GM23338 (cell line): Measurements from ENCODE around the gene MYLK. TPM values are rescaled to one million over a fixed set of nuclear protein-coding genes. Genes with fewer than 3 reads are reported as not detected.

Source experiments
- ATAC-seq: fragments of 200-7000 bp; cut with Tn5 transposase; 3 replicates; pipeline ENCODE4 v1.9.1; 2020
- DNase-seq: peaks from one replicate; pipeline ENCODE4 v3.0.0-alpha.2; 2015; ENCODE audit warnings: low spot score
- H2AFZ ChIP-seq: fragments of 200-600 bp; sonication (generic); 2 replicates; pipeline ENCODE4 v1.8.0; 2016; ENCODE audit warnings: antibody characterized with exemption, mild to moderate bottlenecking, moderate library complexity
- H3F3A ChIP-seq: fragments of 200-600 bp; sonication (generic); replicated peaks from 2 replicates; pipeline ENCODE4 v1.8.0; 2017; ENCODE audit warnings: antibody characterized with exemption, mixed run types, low read depth
- H3K27ac ChIP-seq: fragments of 200-600 bp; sonication (generic); 2 replicates; pipeline ENCODE4 v1.6.1; 2016; ENCODE audit warnings: low read depth
- H3K27me3 ChIP-seq: fragments of 200-600 bp; sonication (generic); 2 replicates; pipeline ENCODE4 v1.8.0; 2016; ENCODE audit warnings: mild to moderate bottlenecking, mixed run types, moderate library complexity; ENCODE audit not compliant: insufficient read depth
- H3K36me3 ChIP-seq: fragments of 200-600 bp; sonication (generic); 2 replicates; pipeline ENCODE4 v1.8.0; 2016; ENCODE audit warnings: mild to moderate bottlenecking; ENCODE audit not compliant: insufficient read depth
- H3K4me1 ChIP-seq: fragments of 200-600 bp; sonication (generic); 2 replicates; pipeline ENCODE4 v1.8.0; 2016; ENCODE audit warnings: mild to moderate bottlenecking, moderate library complexity; ENCODE audit not compliant: insufficient read depth
- H3K4me2 ChIP-seq: fragments of 200-600 bp; sonication (generic); 2 replicates; pipeline ENCODE4 v1.7.1; 2017; ENCODE audit warnings: mixed run types
- H3K4me3 ChIP-seq: fragments of 200-600 bp; sonication (generic); 2 replicates; pipeline ENCODE4 v1.6.1; 2016; ENCODE audit warnings: mixed run types
- H3K79me2 ChIP-seq: fragments of 200-600 bp; sonication (generic); replicated peaks from 2 replicates; pipeline ENCODE4 v1.8.0; 2017; ENCODE audit warnings: mild to moderate bottlenecking; ENCODE audit not compliant: insufficient read depth
- H3K9me2 ChIP-seq: fragments of 200-600 bp; sonication (generic); 2 replicates; pipeline ENCODE4 v1.8.0; 2017; ENCODE audit not compliant: insufficient read depth
- H4K20me1 ChIP-seq: fragments of 200-600 bp; sonication (generic); replicated peaks from 2 replicates; pipeline ENCODE4 v1.8.0; 2017; ENCODE audit warnings: mild to moderate bottlenecking; ENCODE audit not compliant: insufficient read depth
- H3K27ac Mint-ChIP-seq: 2 replicates; pipeline ENCODE4 v1.8.0; 2020; ENCODE audit warnings: inconsistent platforms, mild to moderate bottlenecking, moderate library complexity, mixed read lengths
- H3K27me3 Mint-ChIP-seq: 3 replicates; pipeline ENCODE4 v1.8.0; 2022; ENCODE audit warnings: low read depth, mild to moderate bottlenecking, moderate library complexity, mixed read lengths, inconsistent platforms; ENCODE audit not compliant: insufficient read depth, poor library complexity
- H3K36me3 Mint-ChIP-seq: 3 replicates; pipeline ENCODE4 v1.8.0; 2021; ENCODE audit warnings: low read depth, mild to moderate bottlenecking, inconsistent platforms, moderate library complexity, mixed read lengths
- H3K4me1 Mint-ChIP-seq: 3 replicates; pipeline ENCODE4 v1.8.0; 2020; ENCODE audit warnings: mild to moderate bottlenecking, inconsistent platforms, mixed read lengths
- H3K4me3 Mint-ChIP-seq: 3 replicates; pipeline ENCODE4 v1.8.0; 2021; ENCODE audit warnings: moderate library complexity, mild to moderate bottlenecking, inconsistent platforms, mixed read lengths
- H3K9me3 Mint-ChIP-seq: 3 replicates; pipeline ENCODE4 v1.8.0; 2020; ENCODE audit warnings: moderate library complexity, mild to moderate bottlenecking, inconsistent platforms, mixed read lengths
- CREB1 ChIP-seq: fragments of 250-450 bp; sonication (Bioruptor Pico); IDR thresholded peaks from 2 replicates; pipeline ENCODE4 v1.5.0; 2020; ENCODE audit warnings: low read depth, mild to moderate bottlenecking, moderate library complexity
- ETS1 ChIP-seq: IDR thresholded peaks from 2 replicates; pipeline ENCODE4 v1.6.1; 2016; ENCODE audit warnings: antibody characterized with exemption
- EZH2 ChIP-seq: fragments of 200-600 bp; sonication (generic); IDR thresholded peaks from one replicate; pipeline ENCODE4 v1.8.0; 2017; ENCODE audit warnings: antibody characterized with exemption, mild to moderate bottlenecking, low read depth; ENCODE audit not compliant: unreplicated experiment
- EZH2phosphoT487 ChIP-seq: fragments of 200-600 bp; sonication (generic); IDR thresholded peaks from one replicate; pipeline ENCODE4 v1.8.1; 2018; ENCODE audit warnings: antibody characterized with exemption; ENCODE audit not compliant: unreplicated experiment
- JUNB ChIP-seq: IDR thresholded peaks from one replicate; pipeline ENCODE4 v1.6.1; 2016; ENCODE audit warnings: antibody characterized with exemption; ENCODE audit not compliant: unreplicated experiment
- NANOG ChIP-seq: IDR thresholded peaks from 2 replicates; pipeline ENCODE4 v1.6.1; 2016; ENCODE audit warnings: antibody characterized with exemption, borderline replicate concordance
- POLR2AphosphoS5 ChIP-seq: IDR thresholded peaks from 2 replicates; pipeline ENCODE4 v1.6.1; 2016; ENCODE audit warnings: antibody characterized with exemption, low read depth
- REST ChIP-seq: IDR thresholded peaks from one replicate; pipeline ENCODE4 v1.6.1; 2018; ENCODE audit warnings: antibody characterized with exemption; ENCODE audit not compliant: unreplicated experiment
- STAT1 ChIP-seq: IDR thresholded peaks from one replicate; pipeline ENCODE4 v1.6.1; 2016; ENCODE audit warnings: antibody characterized with exemption; ENCODE audit not compliant: unreplicated experiment
- ZNF114 ChIP-seq: fragments of 250-450 bp; sonication (Bioruptor Pico); IDR thresholded peaks from 2 replicates; pipeline ENCODE4 v1.5.0; 2020; ENCODE audit warnings: mild to moderate bottlenecking, moderate library complexity
- ZNF331 ChIP-seq: fragments of 250-450 bp; sonication (Bioruptor Pico); IDR thresholded peaks from 2 replicates; pipeline ENCODE4 v1.5.0; 2020; ENCODE audit warnings: low read depth, mild to moderate bottlenecking, moderate library complexity
- polyA plus RNA-seq: library from polyadenylated mRNA; unstranded; fragments of >200 nt; fragmentation: Nextera tagmentation; extraction: Ambion mirVana; gene quantifications from 2 replicates; pipeline ENCODE4 v1.2.1, GENCODE V29; 2016
- total RNA-seq: library from RNA; depleted of rRNA; stranded (reverse); fragments of >200 nt; shearing (Covaris generic); gene quantifications from 2 replicates; pipeline ENCODE4 v1.2.3, GENCODE V29; 2014
- TF ChIP-seq, protein P1 (sequence below): fragments of 250-450 bp; sonication (Bioruptor Pico); IDR thresholded peaks from 2 replicates; pipeline ENCODE4 v1.5.0; 2020; ENCODE audit warnings: mild to moderate bottlenecking, moderate library complexity
- TF ChIP-seq, protein P2 (sequence below), 2 experiments: fragments of 200-600 bp in 1 of 2; sonication (generic) in 1 of 2; conservative IDR thresholded peaks; 2 replicates each; pipeline versions ENCODE4 v1.5.1 to v1.6.1; 2016 to 2017; ENCODE audit warnings: antibody characterized with exemption in 2 of 2, low read depth in 2 of 2, mild to moderate bottlenecking in 2 of 2, moderate library complexity in 1 of 2

The MYLK gene
- total and polyA plus RNA-seq, 2 experiments from 2014 or later, result 11.5 to 17.9 TPM

DNA sequence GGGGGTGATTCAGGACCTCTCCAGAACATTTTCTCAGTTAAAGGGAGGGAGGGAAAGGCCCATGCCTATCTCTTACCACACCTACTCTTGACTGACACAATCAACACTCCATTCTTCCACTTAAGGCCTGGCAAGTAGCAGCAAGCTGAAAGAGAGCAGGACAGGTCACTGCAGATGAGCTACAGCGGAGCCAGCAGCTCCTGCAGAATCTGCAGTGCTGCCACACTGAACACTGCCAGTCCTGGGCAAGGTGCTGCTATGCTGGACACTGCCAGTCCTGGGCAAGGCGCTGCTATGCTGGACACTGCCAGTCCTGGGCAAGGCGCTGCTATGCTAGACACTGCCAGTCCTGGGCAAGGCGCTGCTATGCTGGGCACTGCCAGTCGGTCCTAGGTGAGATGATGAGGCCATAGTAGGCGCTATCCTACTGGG lies 143.7 kb downstream of the MYLK start:
- H3K4me1 ChIP-seq, result no peaks in the 10 kb centered on the region
- no peaks in the 10 kb centered on the region for H4K20me1 ChIP-seq
- no peaks in the 10 kb centered on the region for H3K27me3 ChIP-seq
- no peak overlapping the region for H3K4me2 ChIP-seq
- H3K27ac ChIP-seq, result no peak overlapping the region
- no peak overlapping the region for H2AFZ ChIP-seq
- Mint-ChIP-seq H3K36me3 (peaks cover 12% of the 10 kb centered on the region; the same call in 2 of the 3 replicates), H3K27ac (no peak overlapping the region), H3K9me3 (no peaks in the 10 kb centered on the region), H3K27me3 (peaks cover 2% of the 10 kb centered on the region), H3K4me3 (no peak overlapping the region), H3K4me1 (no peaks in the 10 kb centered on the region)
- H3K36me3 ChIP-seq, result no peaks in the 10 kb centered on the region
- no peak for TF ChIP-seq EZH2phosphoT487
- no peak for TF ChIP-seq CREB1
- TF ChIP-seq ZNF114 (CRISPR knock-in tag), result no peak
- TF ChIP-seq NANOG, result no peak
- TF ChIP-seq, protein P1, sequence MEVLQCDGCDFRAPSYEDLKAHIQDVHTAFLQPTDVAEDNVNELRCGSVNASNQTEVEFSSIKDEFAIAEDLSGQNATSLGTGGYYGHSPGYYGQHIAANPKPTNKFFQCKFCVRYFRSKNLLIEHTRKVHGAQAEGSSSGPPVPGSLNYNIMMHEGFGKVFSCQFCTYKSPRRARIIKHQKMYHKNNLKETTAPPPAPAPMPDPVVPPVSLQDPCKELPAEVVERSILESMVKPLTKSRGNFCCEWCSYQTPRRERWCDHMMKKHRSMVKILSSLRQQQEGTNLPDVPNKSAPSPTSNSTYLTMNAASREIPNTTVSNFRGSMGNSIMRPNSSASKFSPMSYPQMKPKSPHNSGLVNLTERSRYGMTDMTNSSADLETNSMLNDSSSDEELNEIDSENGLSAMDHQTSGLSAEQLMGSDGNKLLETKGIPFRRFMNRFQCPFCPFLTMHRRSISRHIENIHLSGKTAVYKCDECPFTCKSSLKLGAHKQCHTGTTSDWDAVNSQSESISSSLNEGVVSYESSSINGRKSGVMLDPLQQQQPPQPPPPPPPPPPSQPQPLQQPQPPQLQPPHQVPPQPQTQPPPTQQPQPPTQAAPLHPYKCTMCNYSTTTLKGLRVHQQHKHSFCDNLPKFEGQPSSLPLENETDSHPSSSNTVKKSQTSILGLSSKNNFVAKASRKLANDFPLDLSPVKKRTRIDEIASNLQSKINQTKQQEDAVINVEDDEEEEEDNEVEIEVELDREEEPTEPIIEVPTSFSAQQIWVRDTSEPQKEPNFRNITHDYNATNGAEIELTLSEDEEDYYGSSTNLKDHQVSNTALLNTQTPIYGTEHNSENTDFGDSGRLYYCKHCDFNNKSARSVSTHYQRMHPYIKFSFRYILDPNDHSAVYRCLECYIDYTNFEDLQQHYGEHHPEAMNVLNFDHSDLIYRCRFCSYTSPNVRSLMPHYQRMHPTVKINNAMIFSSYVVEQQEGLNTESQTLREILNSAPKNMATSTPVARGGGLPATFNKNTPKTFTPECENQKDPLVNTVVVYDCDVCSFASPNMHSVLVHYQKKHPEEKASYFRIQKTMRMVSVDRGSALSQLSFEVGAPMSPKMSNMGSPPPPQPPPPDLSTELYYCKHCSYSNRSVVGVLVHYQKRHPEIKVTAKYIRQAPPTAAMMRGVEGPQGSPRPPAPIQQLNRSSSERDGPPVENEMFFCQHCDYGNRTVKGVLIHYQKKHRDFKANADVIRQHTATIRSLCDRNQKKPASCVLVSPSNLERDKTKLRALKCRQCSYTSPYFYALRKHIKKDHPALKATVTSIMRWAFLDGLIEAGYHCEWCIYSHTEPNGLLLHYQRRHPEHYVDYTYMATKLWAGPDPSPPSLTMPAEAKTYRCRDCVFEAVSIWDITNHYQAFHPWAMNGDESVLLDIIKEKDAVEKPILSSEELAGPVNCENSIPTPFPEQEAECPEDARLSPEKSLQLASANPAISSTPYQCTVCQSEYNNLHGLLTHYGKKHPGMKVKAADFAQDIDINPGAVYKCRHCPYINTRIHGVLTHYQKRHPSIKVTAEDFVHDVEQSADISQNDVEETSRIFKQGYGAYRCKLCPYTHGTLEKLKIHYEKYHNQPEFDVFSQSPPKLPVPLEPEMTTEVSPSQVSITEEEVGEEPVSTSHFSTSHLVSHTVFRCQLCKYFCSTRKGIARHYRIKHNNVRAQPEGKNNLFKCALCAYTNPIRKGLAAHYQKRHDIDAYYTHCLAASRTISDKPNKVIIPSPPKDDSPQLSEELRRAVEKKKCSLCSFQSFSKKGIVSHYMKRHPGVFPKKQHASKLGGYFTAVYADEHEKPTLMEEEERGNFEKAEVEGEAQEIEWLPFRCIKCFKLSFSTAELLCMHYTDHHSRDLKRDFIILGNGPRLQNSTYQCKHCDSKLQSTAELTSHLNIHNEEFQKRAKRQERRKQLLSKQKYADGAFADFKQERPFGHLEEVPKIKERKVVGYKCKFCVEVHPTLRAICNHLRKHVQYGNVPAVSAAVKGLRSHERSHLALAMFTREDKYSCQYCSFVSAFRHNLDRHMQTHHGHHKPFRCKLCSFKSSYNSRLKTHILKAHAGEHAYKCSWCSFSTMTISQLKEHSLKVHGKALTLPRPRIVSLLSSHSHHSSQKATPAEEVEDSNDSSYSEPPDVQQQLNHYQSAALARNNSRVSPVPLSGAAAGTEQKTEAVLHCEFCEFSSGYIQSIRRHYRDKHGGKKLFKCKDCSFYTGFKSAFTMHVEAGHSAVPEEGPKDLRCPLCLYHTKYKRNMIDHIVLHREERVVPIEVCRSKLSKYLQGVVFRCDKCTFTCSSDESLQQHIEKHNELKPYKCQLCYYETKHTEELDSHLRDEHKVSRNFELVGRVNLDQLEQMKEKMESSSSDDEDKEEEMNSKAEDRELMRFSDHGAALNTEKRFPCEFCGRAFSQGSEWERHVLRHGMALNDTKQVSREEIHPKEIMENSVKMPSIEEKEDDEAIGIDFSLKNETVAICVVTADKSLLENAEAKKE, result no peak
- no peak for TF ChIP-seq EZH2
- no peak for TF ChIP-seq ETS1
- TF ChIP-seq ZNF331 (CRISPR knock-in tag), result no peak
- no peak for TF ChIP-seq REST
- TF ChIP-seq, protein P2, sequence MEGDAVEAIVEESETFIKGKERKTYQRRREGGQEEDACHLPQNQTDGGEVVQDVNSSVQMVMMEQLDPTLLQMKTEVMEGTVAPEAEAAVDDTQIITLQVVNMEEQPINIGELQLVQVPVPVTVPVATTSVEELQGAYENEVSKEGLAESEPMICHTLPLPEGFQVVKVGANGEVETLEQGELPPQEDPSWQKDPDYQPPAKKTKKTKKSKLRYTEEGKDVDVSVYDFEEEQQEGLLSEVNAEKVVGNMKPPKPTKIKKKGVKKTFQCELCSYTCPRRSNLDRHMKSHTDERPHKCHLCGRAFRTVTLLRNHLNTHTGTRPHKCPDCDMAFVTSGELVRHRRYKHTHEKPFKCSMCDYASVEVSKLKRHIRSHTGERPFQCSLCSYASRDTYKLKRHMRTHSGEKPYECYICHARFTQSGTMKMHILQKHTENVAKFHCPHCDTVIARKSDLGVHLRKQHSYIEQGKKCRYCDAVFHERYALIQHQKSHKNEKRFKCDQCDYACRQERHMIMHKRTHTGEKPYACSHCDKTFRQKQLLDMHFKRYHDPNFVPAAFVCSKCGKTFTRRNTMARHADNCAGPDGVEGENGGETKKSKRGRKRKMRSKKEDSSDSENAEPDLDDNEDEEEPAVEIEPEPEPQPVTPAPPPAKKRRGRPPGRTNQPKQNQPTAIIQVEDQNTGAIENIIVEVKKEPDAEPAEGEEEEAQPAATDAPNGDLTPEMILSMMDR (conservative IDR thresholded peaks at IDR 0.05; ENCODE audit: low read depth in 2 of 2), result no peak
- TF ChIP-seq JUNB, result no peak
- TF ChIP-seq POLR2AphosphoS5, result no peak
- TF ChIP-seq STAT1, result no peak
- DNase-seq (no peak), ATAC-seq (no peak)
- H3F3A ChIP-seq, result no peaks in the 10 kb centered on the region
- no peak overlapping the region for H3K4me3 ChIP-seq
- no peaks in the 10 kb centered on the region for H3K9me2 ChIP-seq
- H3K79me2 ChIP-seq, result no peaks in the 10 kb centered on the region
